SKM-1 treated with dmso at 0.1 percent for 144 hours (cell line): ENCODE results near the gene ASPG.

Source experiments
- DNase-seq: peaks from one replicate; lab custom pipeline; 2025; ENCODE audit not compliant: unreplicated experiment; lab: John Stamatoyannopoulos, UW

Gene ASPG

GRCh38 chr14:104105071-104105821, 19.7 kb downstream of the ASPG start:
- DNase-seq = no peak

DNA sequence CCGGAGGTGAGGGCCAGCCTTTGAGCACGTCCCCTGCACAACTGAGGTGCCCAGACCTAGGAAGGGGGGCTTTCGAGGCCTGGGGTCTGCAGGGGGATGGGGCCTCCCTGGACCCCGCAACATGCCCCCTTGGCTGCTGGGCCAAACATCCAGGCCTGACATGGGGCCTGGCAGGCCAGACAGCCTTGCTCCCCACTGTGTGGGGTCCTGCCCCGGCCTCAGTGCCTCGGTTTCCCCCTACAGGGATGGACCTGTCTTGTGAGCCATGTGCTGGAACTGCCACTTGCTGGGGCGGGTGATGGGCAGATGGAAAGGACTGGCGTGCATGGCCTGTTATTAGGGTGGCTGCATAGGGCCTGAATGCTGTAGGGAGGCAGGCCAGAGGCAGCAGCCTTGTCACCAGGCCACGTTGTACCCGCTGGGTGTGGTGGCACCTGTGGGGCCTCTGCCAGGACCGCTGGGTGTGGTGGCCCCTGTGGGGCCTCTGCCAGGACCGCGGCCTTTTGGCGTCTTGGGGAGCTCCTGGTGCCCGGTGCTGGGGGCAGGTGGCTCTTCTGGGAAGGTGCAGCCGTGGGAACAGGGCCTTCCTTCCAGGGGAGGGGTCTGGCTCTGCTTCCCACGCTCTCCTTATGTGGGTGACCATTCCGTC, 20.4 kb downstream of the ASPG start:
- DNase-seq = no peak

GRCh38 chr14:104106471-104106991, 21.0 kb downstream of the ASPG start:
- no peak for DNase-seq

DNA sequence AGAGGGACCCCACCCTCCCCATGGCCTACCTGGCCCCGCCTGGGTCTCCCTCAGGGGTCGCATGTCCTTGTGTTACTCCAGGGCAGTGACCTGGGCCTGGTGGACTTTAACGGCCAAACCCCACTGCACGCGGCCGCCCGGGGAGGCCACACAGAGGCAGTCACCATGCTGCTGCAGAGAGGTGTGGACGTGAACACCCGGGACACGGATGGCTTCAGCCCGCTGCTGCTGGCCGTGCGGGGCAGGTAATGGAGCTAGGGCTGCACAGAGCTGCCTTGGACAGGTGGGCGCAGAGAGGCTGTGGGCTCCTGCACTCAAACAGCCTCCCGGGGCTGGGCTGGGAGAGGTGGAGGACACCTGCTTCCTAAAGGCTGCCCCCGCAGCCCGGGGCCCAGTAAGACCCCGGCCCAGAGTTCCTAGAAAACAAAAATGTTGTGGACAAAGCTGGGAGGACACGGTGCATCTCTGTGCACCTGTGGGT, 21.6 kb downstream of the ASPG start:
- DNase-seq = no peak

GRCh38 chr14:104107611-104108569, 22.4 kb downstream of the ASPG start:
- DNase-seq = no peak

DNA sequence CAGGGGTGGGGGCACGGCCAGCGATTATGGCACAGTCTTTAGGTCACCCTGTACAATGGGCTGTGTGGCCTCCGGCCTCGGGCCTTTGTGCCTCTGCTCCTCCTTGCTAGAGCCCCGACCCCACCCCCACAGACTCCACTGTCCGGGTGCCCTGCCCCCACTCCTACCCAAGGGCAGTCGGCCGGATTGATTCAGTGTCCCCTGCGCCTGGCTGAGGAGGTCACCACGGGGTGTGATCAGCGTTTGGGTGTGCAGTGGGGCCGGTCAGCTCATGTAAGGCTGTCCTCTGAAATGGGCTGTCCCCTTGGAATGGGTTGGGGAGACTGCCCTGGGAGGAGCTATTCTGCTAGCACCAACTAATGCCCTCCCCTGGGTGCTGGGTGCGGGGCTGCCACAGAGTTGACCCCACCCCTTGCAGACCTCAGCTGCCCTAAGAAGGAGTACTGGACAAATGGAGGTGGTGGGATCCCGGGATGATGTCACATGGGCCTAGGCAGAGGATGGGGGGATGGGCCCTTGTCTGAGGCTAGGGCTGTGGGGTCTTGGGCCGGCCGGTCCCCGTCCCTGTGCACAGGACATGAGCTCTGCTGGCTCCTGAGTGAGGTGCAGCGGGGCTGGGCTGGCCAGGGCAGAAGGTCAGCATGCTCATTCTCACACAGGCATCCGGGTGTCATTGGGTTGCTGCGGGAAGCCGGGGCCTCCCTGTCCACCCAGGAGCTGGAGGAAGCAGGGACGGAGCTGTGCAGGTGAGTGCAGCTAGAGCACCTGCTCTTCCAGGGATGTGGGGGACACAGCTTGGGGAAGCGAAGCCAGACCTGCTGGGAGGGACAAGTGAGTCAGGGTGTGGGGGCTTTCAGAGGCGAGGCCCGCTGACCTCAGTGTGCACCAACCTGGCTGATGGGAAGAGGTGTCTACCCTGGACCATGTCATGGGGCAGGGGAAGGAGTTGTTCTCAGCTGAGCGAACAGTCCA, 23.4 kb downstream of the ASPG start:
- no peak for DNase-seq

DNA sequence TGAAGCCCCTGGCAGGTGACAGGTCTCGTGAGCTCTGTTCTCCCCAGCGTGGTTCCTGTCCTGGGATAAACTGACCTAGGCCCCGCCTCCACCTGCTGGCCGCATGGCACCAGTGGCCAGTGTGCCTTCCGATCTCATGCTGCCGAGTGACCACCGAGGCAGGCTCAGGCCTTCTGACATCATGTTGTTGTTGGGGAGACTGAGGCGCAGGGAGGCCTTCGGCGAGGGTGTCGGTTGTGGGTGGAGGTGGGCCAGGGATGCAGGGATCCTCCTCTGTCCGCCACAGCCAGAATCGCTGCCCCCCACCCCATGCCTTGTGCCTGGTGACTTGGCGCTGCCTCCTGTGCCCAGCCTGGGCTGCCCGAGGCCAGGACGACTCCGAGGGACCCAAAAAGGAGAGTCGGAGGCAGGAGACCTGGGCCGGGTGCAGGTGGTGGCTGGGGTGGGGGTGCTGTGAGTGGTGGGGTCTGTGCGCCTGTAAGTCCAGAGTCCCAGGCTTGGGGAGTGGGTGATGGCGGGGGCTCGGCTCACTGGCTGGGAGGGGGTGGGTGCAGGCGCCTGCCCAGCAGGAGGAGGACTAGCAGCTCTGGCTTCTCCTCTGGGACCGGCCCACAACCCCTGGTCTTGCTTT, 24.3 kb downstream of the ASPG start:
- DNase-seq = no peak

DNA sequence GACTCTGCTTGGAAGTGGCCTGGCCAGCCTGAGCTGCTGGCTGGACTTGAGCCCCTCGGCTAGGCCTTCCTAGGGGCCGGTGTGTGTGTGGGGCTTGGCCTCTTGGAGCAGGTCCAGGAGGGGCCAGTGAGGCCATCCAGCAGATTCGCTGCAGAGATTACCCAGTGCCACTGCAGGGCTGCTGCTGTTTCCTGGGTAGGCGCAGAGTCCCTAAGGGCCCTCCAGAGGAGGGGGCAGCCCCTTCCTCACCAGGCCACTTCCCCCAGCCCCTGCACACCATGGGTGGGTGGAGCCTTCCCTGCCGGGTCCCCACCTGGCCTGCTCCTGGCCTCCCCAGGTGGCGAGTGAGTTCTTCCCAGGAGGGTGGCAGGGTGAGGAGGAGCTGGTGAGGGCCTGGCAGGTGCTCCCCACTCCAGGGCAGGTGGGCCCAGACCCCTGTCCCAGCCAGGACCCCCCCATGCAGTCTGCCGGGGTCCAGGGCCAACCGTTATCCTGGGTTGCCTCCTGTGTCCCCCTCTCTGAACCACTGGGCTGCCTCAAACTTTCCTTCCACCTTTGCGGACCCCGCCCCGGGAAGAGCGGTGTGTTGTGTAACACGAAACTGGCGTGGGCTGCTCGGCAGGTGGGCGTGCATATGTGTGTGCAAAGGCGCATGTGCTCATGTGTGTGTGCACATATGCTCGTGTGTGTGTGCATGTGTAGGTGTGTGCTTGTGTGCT, 25.1 kb downstream of the ASPG start:
- DNase-seq = no peak

DNA sequence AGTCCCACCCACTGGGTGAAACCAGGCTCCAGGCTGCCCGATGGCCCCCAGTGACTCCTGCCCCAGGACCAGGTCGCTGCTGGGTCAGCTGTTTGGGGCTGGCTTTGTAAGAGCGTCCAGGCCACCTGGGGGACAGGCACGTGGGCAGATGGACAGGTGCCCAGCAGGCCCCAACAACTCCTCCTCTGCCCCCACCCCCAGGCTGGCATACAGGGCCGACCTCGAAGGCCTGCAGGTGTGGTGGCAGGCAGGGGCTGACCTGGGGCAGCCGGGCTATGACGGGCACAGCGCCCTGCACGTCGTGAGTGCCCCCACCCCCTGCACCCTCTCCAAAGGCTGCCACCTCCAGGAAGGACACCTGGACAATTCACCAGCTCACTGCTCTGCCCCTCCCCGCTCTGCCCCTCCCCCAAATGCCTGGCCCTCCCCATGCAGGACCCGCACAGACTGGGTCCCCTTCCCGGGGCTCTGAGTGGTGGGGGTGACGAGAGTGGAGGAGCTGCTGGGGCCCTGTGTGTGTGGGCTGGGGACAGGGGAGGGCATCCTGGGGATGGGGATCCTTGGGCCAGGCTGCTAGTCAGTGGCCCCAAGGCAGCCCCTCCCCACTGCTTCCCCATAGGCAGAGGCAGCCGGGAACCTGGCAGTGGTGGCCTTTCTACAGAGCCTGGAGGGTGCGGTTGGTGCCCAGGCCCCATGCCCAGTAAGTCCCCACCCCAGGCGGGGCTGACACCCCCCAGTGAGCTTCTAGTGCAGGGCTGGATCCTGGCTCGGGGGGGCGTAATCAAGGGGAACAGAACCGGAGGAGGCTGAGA, 26.0 kb downstream of the ASPG start:
- DNase-seq = no peak

GRCh38 chr14:104112113-104112505, 26.6 kb downstream of the ASPG start:
- no peak for DNase-seq

GRCh38 chr14:104112609-104113571, 27.4 kb downstream of the ASPG start:
- no peak for DNase-seq

DNA sequence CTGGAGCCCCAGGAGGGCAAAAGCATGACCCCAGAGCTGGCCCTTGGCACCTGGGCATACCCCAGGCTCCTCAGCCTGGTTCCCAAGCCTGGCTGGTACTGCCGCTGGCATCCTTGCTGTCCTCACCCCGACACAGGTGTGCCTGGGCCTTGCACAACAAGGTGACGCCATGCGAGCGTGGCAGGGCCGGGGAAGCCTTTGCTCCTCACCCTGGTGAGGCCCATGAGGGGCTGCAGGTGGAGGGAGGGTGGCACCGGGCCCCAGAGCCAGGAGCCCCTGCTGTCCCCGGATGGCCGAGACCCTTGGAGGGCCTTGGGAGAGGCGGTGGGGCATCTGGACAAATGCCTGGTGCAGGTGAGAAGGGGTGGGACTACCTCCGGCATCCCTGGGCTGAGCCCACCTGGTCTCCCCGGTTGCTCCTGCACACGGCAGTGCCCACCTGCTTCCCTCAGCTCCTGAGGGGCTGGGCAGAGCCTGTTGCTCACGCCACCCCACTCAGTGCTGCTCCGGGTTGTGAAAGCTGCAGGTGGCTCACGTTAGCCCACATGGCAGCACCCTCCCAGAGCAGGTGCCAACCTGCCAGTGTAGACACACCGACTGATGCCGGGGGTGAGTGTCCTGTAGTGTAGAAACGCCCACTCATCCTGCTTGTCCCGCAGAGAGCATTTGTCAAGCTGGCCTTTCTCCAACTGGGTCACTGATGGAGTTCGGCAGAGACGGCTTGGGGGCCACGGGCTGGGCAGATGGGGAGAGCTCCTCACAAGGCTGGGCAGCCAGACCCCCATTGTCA, 28.3 kb downstream of the ASPG start:
- no peak for DNase-seq

DNA sequence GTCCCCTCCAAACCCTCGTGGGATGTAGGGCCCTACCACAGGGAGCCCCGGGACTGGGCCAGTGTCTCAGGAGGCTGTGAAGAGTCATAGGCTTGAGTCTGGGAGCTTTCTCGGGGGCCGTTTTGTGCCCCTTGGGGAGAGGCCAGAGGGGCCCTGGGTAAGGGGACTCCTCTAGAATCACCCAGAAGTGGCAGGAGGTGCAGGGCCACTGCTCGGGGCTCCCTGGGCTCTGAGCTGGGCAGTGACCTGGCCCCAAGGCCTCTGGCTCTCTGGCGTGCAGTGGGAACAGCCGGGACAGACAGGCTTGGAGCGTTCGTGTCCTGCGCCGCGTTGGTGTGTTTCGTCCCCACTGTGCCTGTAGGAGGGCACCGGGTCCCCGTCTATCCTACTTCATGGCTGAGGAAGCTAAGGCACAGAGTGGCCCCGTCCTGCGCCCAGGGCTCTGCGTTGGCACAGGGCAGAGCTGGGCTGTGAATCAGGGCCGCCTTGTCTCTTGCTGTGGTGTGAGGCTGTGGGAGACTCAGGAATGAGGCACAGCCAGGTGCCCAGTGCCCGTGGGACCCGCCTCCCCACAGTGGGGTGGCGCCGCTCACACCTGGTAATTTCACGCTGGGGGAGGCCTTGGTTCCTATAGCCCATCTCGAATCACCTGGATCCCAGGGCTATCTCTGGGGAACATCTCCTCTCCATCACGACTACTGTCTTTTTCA, 29.1 kb downstream of the ASPG start:
- DNase-seq = no peak

DNA sequence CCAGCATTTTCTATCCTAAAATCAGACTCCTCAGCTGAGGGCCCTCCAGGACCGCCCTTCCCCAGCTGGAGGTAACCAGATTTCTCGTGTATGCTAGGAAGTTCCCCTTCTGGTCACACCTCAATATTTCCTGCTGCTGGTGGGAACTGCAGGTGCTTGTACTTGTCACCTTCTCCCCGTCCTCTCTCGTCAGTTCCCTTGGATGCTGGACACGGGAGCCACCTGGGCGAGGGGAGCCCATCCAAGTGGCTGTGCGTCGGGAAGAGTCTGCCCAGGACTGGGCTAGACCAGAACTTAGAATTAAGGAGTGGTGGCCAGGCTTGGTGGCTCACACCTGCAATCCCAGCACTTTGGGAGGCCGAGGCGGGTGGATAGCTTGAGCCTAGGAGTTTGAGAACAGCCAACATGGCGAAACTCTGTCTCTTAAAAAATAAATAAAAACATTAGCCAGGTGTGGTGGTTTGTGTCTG, 29.7 kb downstream of the ASPG start:
- DNase-seq = no peak

DNA sequence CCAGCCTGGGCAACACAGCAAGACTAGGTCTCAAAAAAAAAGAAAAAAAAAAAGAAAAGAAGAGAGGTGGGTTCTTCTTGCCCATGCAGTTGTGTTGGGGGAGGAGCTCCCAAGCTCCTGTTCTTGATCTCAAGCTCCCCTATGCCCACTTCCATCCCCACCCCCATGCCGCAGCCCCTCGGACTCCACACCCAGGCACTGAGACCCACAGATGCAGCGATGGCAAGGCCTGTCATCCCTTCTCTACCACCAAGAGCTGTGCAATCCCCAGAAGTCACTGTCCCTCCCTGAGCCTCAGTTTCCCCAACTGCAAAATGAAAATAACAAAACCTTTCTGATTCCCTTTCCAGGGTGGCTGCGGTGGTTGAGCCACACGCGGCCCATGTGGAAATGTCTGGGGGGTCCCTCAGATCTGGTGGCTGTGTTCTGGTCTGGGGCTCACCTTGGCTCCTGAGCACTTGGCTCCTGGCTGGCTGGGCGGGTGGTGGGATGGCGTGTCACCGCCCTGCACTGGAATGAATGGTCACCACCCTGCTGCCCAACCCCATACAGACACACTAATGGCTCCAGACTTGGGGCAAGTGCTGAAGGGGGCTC, 30.3 kb downstream of the ASPG start:
- DNase-seq = no peak
